HG02973 (cell line): ENCODE measurements around the gene MAPKAP1.
A peak's percentile ranks its signal among the peaks of the same experiment; 100 is the strongest.

ENCODE experiments used
- ATAC-seq: cut with Tn5 transposase; IDR thresholded peaks from one replicate; pipeline ENCODE4 v1.9.1; 2021; ENCODE audit warnings: moderate library complexity; ENCODE audit not compliant: unreplicated experiment

MAPKAP1 gene

DNA sequence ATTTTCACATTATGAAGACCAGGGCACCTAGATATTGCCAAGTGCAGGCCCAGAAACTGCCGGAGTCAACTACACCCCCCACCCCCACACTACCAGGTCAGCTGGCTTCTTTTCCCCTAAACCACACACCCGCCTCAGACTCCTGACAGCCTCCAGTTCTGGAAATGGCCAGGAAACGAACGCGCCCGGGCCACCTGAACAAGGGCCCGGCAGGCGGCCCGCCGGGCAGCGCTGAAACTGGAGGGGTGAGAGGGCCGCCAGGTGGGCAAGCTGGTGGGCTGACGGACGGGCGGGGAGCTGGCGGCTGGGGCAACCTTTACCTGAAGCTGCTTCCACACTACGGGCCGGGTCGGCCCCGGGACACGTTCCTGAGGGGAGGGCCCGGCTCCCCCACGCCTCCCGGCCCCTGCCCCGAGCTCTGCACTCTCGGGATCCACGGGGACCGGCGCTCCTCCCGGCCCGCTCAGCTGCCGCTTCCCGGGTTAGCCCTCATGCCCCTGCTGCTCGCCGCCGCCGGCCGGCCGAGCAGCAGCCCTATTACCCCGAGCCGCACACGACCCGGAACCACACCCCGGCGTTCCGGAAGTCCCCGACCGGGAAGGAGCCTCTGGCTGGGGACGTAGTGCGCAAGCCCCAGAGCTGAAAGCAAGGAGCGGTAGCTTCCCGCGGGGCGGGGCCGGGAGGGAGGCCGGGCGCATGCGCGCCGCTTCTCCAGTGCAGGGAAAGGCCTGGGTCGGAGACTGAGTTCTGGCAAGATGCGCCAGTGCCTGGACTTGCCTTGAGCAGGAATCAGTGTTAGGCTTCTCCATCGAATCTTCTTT is at the start of gene MAPKAP1:
TSS of gene MAPKAP1 (minus strand) at position 558 of the 821 bp plus-strand sequence. CDS start 34,634 bp downstream, outside the sequence.
- peak; percentile 79 for ATAC-seq

DNA sequence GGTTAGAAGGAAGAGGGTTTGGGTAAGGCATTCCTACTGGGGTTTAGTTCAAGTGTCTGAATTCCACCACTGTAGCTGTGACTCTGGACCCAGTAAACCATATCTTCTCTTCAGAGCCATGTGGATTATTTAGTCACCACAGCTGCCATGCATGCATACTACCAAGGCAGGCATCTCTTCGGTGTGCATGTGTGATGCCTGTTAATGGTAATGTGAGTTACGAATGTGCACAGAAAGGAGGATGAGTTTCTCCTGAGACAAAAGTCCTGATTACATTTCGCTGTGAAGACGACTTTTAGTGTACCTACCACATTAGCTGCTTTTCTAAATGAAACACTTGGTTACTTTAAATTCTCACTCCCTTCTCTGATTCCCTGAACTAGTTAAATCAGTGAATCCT is 49.5 kb upstream of the MAPKAP1 start:
- ATAC-seq, result no peak

DNA sequence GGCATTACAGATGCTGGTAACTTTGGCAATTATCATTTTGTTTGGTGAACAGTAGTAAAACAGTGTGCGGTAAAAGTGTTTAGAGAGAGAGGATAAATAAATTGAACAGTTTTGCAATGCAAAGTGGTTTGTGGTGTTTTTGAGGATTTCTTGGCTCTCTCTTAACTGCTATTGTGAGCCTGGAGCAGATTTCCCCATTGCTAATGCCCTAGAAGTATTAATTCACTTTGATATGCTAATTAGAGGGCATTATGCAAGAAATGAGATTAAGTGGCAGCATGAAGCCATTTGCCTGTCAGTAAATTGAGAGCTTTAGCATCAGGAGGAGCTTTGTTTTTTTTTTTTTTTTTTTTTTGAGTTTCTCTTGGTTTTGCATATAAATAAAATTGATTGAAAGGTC is 48.3 kb upstream of the MAPKAP1 start:
- no peak for ATAC-seq

DNA sequence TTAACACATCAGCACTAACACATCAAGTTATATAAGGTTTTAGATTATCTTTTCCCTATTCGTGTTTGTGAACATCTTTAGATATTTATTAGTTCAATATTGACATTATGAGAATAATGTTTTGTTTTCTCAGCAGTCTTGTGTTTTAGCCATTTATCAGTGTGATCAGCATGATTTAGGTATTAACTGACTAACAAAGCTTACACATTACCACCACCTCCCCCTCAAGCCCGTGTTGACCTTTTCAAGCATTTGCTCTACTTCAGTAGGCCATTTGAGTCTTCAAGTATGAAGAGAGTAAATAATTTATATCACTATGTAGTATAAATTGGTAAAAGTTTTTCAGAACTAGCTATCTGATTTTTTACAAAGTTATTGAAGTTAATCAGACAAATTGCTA is 47.1 kb upstream of the MAPKAP1 start:
- ATAC-seq, result no peak

DNA sequence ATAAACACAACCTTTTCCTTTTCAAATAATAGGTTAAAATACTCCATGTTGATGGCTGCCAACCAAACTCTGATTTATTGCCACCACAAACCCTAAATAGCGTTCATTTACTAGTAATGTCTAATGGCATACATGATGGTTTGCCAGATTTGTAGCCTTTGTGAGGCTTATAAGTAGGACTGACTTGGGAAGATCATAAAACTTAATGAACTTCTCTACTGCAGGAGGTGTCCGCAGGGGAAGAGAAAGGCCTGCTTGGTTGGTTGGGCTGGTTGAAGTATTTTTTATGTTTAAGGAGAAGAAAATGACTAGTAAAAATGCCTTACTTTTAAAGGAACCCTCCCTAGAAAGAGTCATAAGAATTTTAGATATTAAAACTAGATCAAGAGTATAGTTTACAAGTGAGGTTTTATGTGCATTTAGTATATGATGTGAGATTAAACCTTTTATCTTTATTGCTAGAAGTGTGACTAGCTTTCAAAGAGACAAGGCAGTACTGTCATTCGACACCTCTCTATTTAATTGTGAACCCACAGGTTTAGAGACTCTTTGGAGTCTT is 45.1 kb upstream of the MAPKAP1 start:
- no peak for ATAC-seq

DNA sequence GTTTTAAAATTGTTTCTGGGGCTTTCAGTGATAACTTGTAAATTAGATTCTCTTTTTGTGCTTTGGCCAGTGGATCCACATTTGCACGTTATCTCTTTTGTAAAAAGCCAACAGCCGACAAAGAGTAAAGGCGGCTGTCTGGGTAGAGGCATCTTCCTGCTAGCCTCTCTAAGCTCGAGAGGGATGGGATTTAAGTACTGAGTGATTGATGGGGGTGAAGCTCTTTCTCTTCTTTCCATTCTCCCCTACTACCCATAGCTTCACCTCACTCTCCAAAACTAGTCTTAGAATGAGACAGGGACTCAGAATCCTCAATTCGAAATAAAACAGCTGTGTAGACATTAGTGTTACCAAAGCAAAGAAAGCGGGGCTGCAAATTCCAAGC is 43.6 kb upstream of the MAPKAP1 start:
- ATAC-seq, result no peak

DNA sequence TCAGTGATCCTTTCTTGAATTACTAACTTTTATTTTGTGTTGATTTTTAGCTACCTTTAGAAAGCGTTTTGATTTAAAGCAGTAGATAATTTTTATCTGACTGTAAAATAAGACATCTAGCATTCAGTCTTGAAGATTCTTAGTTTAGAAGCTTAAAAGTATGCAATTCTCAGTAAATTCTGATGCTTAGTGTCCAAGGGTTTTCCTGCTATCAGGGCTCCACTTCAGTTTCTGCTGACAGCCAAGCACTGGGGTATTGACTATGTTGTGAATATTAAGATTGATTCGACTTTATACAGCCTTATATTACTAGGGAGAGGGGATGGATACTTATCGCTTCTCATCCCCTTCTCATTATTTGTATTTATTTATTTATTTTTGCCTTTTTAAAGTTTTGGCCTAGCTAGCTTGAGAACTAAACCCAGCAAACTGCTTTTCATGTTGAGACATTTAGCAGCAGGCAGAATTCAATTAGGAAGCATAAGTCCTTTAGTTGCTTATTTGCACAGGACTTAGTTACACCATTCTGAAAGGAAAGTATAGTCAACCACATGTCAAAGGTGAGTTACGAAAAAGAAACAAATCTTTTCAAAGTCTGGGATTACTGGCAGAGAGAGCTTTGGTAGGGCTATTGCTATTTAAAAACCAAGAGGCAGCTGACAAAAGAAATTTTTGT is 43.1 kb upstream of the MAPKAP1 start:
- ATAC-seq, result no peak

DNA sequence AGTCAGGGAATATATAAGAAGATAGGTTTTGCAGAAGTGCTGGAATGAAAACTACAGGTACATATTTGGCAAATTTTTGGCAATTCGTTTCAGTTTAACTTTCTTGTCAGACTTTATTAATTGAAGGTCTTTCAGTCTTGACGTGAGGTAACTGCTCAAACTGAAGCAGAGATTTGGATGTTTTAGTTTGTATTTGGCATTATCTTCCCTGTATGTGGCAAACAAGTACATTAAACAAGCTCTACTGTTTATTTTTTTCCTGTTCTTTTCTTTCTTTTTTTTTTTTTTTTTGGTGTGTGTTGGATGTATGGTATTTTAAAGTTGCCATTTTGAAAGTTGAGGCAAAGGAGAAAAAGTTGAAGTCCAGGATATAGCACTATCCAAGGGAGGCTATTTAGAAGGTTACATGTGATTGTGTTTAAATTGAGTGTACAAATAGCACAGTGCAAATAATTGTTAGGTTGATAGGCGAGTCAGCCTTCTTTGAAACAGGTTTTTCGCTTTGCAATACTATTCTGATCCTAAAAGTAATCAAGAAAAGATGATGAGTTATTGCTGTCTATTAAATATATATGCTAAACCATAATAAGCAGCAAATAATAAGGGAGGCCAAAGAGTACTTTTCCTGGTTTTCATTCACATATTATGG is 42.4 kb upstream of the MAPKAP1 start:
- ATAC-seq, result no peak

DNA sequence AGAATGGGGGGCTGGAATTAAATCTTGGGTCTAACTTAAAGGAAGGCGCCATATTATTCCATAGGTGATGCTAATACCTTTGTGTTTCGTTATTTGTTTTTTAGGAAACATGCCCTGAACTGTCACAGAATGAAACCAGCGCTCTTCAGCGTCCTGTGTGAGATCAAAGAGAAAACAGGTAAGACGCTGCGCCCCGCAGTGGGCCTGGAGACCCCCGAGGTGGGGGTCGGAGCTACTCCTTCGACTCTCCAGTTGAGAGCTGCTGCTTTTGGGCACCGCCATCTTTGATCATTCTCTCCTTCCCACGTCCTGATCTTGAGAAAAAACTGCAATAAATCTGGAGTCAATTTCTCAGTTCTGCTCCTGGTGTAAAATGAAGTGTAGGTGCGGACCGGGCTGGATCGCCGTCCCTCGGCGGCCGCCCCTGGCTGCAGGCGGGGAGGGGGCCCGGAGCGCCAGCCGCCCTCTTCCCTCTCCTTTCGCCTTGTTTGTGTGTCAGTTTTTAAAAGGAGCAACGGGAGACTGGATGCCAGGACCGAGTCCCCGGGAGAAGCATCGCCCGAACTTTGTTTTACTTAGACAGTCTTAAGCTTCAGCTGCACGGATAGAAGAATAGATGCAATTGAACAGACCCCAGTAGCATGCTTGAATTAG is 41.6 kb upstream of the MAPKAP1 start:
- no peak for ATAC-seq

DNA sequence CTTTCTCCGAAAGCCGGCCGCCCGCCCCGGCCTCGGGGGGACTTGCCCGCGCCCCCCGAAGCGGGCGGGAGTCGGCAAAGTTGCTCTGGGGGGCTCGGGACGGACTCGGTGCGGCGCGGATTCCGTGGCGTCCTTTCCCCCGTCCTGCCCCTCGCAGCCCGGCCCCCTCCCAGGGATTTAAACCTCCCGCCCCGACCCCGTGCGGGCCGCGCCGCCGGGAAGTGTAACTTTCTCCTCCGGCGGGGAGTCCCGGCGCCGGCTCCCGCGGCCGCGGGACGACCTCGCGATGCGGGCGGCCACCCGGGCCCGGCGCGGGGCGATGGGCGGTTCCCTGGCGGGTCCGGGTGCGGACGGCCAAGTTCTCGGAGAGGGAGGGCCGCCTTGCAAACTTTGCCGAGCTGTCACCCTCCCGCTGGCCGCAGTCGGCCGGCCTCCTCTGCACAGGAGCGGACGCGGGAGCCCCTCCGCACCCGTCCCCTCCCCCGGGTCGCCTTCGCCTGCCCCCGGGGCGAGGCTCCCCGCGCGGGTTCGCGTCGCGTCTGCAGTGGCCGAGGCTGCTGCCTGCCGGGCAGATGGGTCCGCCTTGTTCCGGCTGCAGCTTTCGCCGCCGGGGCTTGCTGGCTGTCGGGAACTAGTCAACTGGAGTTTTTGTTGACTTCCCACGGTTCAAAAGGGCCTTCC is 40.9 kb upstream of the MAPKAP1 start:
- ATAC-seq, result no peak

DNA sequence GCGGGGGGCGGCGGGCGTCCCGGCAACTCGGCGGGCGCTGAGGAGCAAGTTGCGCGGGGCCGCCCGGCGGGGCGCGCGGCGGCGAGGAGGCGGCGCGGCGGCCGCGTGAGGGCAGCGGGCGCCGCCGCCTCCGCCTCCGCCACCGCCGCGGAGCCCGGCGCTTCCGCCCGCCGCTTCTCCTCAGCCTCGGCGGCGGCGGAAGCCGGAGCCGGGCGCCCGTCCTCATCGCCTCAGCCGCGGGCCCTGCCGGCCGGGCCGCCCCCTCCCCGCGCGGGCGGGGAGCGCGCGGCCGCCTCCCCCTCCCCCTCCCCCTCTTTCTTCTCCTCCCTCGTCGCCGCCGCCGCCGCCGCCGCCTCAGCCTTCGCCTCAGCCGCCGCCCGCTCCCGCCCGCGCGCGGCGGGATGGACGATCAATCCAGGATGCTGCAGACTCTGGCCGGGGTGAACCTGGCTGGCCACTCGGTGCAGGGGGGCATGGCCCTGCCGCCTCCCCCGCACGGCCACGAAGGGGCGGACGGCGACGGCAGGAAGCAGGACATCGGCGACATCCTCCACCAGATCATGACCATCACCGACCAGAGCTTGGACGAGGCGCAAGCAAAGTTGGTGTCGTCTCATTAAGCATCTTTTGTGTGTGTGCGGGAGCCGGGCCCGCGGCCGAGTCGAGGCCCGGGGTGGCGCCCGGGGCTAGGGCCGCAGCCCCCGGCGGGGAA is 40.2 kb upstream of the MAPKAP1 start, which contains the start of gene PBX3:
TSS of gene PBX3 (plus strand) at position 321 of the 712 bp plus-strand sequence.
- ATAC-seq, result peak; percentile 16

DNA sequence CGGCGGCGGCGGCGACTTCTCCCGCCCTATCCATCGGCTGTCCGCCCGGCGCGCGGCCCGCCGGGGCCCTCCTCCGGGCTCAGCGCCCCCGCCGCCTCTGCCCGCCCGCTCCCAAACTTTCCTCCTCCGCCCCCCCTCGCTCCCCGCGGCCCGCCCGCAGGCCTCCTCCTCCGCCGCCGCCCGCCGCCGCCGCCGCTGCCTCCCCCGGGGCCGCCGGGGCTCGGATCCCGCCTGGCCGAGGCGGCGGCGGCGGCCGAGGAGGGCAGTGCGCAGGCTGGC is 39.7 kb upstream of the MAPKAP1 start:
- no peak for ATAC-seq

DNA sequence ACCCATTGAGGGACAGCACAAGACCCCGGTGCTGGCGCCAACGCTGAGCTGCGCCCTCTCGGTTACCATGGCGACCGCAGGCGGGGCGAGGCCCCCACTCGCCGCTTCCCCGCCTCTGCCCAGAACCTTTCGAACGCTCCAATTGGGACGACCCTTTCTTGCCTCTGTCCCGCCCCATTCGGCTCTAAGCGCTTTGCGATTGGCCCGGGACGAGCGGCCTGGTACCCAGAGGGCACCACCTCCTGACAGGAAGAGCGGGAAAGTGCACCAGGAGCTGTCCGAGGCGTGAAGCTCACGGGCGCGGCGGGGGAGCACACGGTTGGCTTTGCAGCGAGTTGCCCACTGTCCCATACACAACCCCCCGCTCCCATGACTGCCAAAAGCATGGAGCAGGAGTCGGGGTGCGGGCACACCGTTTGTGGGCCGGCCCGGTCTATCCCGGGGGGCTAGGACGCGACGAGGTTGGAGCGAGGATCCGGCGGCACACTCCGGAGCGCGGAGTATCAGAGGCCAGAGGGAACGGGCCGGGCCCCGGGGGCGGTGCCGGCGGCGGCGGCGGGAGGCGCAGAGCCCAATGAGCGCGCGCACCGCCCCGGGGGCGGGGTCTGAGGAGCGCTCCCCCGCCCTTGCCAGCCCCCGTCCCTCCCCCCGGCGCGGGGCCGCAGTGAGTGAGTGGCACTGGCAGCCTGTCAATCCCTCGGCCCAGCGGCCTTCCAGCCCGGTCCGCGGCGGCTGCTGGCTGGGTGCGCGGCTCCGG is 39.2 kb upstream of the MAPKAP1 start:
- ATAC-seq, result peak; percentile 48

DNA sequence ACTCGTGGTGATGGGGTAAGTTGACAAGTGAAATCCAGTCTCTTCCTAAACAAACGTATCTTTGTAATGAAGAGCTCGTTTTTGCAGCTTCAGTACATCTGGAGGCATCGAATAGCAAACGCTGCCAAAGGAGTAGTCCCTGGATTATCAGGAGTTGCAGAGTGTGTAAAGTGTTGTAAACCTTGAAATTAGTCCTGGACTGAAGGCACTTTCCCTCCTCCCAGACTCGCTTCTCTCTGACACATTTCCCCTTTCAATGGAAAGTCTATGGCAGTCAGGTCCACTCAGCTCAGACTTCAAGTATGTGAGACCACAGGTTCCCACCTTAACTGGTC is 38.6 kb upstream of the MAPKAP1 start:
- no peak for ATAC-seq

DNA sequence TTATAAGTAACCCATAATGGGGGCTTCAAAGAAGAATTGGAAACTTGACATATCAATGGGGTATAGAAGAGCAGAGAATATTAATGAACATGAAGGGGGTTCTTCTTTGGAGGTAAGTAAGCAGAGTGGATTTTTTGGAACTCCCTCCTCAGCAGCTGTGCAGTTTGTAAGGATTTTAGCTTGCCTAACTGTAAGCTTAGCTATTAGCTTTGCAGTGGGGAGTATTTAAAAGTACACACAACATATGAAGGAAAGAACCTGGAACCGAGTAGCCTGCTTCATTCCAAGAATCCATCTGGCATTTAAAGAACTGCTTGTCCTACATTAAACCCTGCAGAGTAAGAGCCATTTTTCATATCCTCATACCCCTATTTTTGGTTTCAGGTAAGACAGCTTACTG is 38.0 kb upstream of the MAPKAP1 start:
- ATAC-seq, result no peak

DNA sequence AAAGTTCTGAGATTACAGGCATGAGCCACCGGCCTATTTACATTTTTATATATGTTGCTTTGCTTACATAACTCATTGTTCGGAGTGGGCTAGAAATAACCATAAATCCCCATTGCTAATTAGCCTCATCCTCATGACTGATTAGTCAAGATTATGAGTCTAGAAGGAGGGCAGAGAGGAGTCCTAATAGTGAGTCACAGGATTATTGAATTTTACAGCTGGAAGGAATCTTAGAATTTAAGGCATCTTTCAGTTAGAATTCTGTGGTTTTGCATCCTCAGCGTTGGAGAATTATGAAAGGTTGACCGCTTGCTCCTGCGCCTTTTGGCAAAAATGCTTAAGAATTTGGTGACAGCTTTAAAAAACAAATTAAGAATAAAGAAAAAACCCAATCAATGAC is 37.6 kb upstream of the MAPKAP1 start:
- ATAC-seq, result no peak

DNA sequence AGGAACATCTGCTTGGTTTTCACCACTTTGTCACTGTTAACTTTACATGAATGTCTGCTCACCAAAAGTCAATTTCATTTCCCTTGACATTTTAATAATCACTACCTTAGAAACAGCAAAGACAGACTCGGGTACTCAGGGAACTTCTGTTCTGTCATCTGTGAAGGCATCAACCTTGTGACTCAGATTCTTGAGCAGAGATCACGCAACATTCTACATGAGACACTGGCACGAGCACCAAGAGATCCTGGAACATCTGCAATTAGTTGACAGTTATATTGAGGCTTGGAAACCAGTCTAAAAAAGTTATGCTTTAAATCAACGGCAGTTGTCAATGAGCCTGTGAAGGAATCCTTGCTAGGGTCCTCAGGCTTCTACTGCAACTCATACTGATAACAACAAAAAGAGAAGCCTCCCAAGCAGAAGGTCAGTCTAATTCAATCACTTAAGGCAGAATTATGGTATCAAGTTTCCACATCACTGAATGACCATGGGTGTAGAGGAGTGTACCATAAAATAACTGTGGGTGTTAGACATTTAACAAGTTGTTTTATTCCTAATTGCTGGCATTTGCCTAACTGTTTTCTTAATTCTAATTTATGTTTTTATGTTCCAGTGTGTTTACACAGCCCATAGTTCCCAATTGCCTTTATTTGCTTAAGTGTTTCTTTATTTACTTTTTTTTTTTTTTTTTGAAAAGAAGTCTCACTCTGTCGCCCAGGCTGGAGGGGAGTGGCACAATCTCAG is 36.8 kb upstream of the MAPKAP1 start:
- ATAC-seq, result no peak

DNA sequence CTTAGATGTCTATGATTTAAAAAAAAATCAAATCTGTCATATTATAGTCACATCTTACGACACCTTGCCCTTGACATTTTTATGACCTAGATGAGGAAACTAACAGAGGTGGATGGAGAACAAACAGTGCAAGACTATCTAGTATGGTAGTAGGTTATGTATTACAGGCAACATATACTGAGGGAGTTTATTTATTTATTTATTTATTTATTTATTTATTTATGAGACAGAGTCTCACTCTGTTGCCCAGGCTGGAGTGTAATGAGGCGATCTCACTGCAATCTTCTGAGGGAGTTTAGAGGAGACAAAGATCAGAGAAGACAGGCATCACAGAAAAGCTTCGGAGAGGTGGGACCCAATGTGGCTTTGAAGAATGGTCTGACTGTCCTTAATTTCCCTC is 35.6 kb upstream of the MAPKAP1 start:
- ATAC-seq, result no peak

DNA sequence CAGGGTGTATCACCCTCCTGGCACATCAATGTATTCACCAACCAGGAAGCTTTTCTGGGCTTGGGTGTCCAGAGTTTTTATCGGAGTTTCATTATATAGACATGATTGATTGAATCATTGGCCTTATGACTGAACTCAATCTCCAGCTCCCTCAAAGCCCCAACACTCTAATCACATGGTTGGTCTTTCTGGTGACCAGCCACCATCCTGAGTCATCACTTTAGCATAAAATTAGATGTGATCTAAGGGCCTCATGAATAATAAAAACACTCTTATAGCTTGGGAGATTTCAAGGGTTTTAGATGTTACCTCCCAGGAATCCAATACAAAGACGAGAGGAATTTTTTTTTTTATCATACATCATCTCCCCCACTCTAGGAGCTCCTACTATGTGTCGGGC is 32.4 kb upstream of the MAPKAP1 start:
- no peak for ATAC-seq
